ENCODE measurements around the gene APOBEC2. TPM values are rescaled to one million over a fixed set of nuclear protein-coding genes. Genes with fewer than 3 reads are reported as not detected.

The APOBEC2 gene
- total RNA-seq, 1 donor from 2014 or later = not detected

DNA sequence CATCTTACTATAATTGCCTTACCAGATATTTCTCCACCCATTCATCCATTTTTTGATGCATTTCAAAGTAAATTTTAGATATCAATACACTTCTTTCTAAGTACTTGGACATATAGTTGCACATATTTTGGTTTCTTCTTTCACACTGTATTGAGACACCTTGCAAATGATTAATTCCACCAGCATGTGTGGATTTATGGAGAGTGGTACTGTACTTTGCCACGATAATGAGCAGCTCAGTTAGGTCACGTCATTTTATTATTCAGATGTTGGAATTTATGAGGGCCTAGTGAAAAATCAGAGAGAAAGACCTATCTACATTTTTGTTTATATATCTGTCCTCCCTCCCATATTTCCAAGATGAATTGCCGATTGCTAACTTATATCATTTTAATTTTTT, 25.1 kb downstream of the APOBEC2 start:
- Histone ChIP-seq H3K9ac (no peak overlapping the region), H3K4me3 (no peak overlapping the region), H4K20me1 (ENCODE audit: low read depth) (peaks cover 79% of the 10 kb centered on the region), H3K4me1 (peaks cover 26% of the 10 kb centered on the region), H2AFZ (replicated peaks) (no peak overlapping the region), H3K4me2 (no peak overlapping the region), H3K27ac (no peak overlapping the region), H3K36me3 (peaks cover 5% of the 10 kb centered on the region), H3K79me2 (ENCODE audit: low read depth) (peaks cover 99% of the 10 kb centered on the region), H3K9me3 (ENCODE audit: low read depth) (no peaks in the 10 kb centered on the region), H3K27me3 (no peaks in the 10 kb centered on the region), H3F3A (ENCODE audit: low read depth) (peaks cover 13% of the 10 kb centered on the region)
- no peaks in the 10 kb centered on the region for H3K27me3 Mint-ChIP-seq (ENCODE audit: insufficient read depth, low read depth)
- peaks cover 10% of the 10 kb centered on the region for H3K36me3 Mint-ChIP-seq
- no peak overlapping the region for H3K27ac Mint-ChIP-seq
- no peaks in the 10 kb centered on the region for H3K9me3 Mint-ChIP-seq
- no peak for DNase-seq (ENCODE audit: low spot score)
- no peak for TF ChIP-seq EZH2 (IDR thresholded peaks at IDR 0.05)
- no peak for TF ChIP-seq EZH2phosphoT487 (IDR thresholded peaks at IDR 0.05)
- peaks cover 19% of the 10 kb centered on the region for H3K4me1 Mint-ChIP-seq
- H3K4me3 Mint-ChIP-seq = no peak overlapping the region

DNA sequence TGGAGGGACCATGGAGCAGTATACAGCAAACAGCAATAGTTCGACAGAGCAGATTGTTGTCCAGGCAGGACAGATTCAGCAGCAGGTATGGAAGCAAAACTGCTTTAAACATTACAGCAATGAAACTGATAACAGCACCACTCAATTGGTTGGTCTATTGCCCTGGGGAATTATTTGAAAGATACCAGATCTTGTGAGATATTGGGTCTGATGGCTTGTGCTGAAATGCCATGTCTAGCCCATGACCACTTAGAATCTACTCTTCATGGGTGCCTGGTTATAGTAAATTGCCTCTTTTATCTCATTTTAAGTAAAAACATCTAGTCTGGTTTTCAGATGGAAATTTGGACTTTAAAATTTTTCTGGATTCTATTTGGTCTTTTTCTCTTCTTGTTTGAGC, 26.1 kb downstream of the APOBEC2 start:
- no peak overlapping the region for H3K27ac ChIP-seq
- Mint-ChIP-seq H3K4me3 (no peak overlapping the region), H3K27me3 (ENCODE audit: insufficient read depth, low read depth) (no peaks in the 10 kb centered on the region), H3K36me3 (peaks cover 16% of the 10 kb centered on the region), H3K4me1 (peaks cover 17% of the 10 kb centered on the region), H3K9me3 (no peaks in the 10 kb centered on the region), H3K27ac (no peak overlapping the region)
- H3K4me2 ChIP-seq = no peak overlapping the region
- peaks cover 84% of the 10 kb centered on the region for H4K20me1 ChIP-seq (ENCODE audit: low read depth)
- no peak for DNase-seq (ENCODE audit: low spot score)
- H3K36me3 ChIP-seq = peaks cover 6% of the 10 kb centered on the region
- no peak for TF ChIP-seq EZH2 (IDR thresholded peaks at IDR 0.05)
- no peak overlapping the region for H3K4me3 ChIP-seq
- no peaks in the 10 kb centered on the region for H3K9me3 ChIP-seq (ENCODE audit: low read depth)
- H3K79me2 ChIP-seq (ENCODE audit: low read depth) = peaks cover 100% of the 10 kb centered on the region
- no peaks in the 10 kb centered on the region for H3K27me3 ChIP-seq
- peaks cover 4% of the 10 kb centered on the region for H3F3A ChIP-seq (ENCODE audit: low read depth)
- no peak overlapping the region for H3K9ac ChIP-seq
- no peak overlapping the region for H2AFZ ChIP-seq (replicated peaks)
- H3K4me1 ChIP-seq = peaks cover 26% of the 10 kb centered on the region

DNA sequence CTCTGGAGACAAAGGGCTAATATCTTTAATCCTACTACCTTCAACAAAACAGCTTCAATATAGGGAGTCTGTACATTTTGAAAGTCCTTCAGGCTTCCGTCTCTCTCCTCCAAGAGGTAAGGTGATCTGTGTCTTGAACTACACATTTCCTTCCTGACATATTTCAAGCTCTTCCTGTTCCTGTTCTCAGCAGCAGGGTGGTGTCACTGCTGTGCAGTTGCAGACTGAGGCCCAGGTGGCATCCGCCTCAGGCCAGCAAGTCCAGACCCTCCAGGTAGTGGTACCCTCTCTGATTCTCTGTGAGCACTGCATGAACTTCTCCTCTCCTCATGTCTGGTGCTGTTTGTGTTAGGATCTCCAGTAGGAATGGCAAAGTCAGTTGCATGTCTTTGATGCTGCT, 27.6 kb downstream of the APOBEC2 start:
- TF ChIP-seq, protein P1, sequence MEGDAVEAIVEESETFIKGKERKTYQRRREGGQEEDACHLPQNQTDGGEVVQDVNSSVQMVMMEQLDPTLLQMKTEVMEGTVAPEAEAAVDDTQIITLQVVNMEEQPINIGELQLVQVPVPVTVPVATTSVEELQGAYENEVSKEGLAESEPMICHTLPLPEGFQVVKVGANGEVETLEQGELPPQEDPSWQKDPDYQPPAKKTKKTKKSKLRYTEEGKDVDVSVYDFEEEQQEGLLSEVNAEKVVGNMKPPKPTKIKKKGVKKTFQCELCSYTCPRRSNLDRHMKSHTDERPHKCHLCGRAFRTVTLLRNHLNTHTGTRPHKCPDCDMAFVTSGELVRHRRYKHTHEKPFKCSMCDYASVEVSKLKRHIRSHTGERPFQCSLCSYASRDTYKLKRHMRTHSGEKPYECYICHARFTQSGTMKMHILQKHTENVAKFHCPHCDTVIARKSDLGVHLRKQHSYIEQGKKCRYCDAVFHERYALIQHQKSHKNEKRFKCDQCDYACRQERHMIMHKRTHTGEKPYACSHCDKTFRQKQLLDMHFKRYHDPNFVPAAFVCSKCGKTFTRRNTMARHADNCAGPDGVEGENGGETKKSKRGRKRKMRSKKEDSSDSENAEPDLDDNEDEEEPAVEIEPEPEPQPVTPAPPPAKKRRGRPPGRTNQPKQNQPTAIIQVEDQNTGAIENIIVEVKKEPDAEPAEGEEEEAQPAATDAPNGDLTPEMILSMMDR (IDR thresholded peaks at IDR 0.05) = no peak
- no peak for TF ChIP-seq EZH2phosphoT487 (IDR thresholded peaks at IDR 0.05)
- TF ChIP-seq EZH2 (IDR thresholded peaks at IDR 0.05) = no peak
- Mint-ChIP-seq H3K27ac (no peak overlapping the region), H3K36me3 (peaks cover 23% of the 10 kb centered on the region), H3K27me3 (ENCODE audit: insufficient read depth, low read depth) (no peaks in the 10 kb centered on the region), H3K4me1 (peaks cover 2% of the 10 kb centered on the region), H3K4me3 (no peak overlapping the region), H3K9me3 (no peaks in the 10 kb centered on the region)
- Histone ChIP-seq H3K36me3 (peaks cover 22% of the 10 kb centered on the region), H3F3A (ENCODE audit: low read depth) (no peaks in the 10 kb centered on the region), H3K79me2 (ENCODE audit: low read depth) (peaks cover 99% of the 10 kb centered on the region), H3K27ac (no peak overlapping the region), H3K9me3 (ENCODE audit: low read depth) (no peaks in the 10 kb centered on the region), H3K9ac (no peak overlapping the region), H3K4me1 (peaks cover 13% of the 10 kb centered on the region), H2AFZ (replicated peaks) (no peak overlapping the region), H3K27me3 (no peaks in the 10 kb centered on the region), H3K4me2 (no peak overlapping the region), H3K4me3 (no peak overlapping the region), H4K20me1 (ENCODE audit: low read depth) (peaks cover 77% of the 10 kb centered on the region)
- DNase-seq (ENCODE audit: low spot score) = no peak

DNA sequence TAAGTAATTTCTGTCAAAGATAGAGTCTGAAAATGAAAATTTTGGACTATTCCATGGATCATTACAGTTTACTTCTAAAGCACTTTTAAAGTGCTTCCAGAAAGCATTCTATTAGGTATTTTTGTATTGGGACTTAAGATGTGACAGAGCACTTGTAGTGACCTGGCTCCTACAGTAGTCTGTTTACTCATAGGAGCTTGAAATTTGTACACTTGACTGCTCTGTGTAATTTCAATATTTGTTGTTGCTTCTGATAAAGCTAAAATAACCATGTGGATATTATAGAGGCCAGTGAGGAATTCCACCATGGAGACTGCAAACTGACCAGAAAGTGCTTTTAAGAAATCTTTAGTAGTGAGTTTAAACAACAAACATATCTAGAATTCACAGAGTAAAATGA, 30.1 kb downstream of the APOBEC2 start:
- H3K27ac ChIP-seq = no peak overlapping the region
- H3K27me3 ChIP-seq = no peaks in the 10 kb centered on the region
- H3K36me3 ChIP-seq = peaks cover 33% of the 10 kb centered on the region
- H3K4me1 ChIP-seq = no peaks in the 10 kb centered on the region
- TF ChIP-seq, protein P1 (IDR thresholded peaks at IDR 0.05) = no peak
- H3K4me2 ChIP-seq = no peak overlapping the region
- Mint-ChIP-seq H3K27ac (no peak overlapping the region), H3K36me3 (peaks cover 29% of the 10 kb centered on the region), H3K4me1 (no peaks in the 10 kb centered on the region), H3K27me3 (ENCODE audit: insufficient read depth, low read depth) (peaks cover 2% of the 10 kb centered on the region), H3K9me3 (no peaks in the 10 kb centered on the region), H3K4me3 (no peak overlapping the region)
- no peak overlapping the region for H3K4me3 ChIP-seq
- no peaks in the 10 kb centered on the region for H3K9me3 ChIP-seq (ENCODE audit: low read depth)
- peaks cover 98% of the 10 kb centered on the region for H3K79me2 ChIP-seq (ENCODE audit: low read depth)
- no peaks in the 10 kb centered on the region for H3F3A ChIP-seq (ENCODE audit: low read depth)
- H2AFZ ChIP-seq (replicated peaks) = no peak overlapping the region
- DNase-seq (ENCODE audit: low spot score) = no peak
- no peak overlapping the region for H3K9ac ChIP-seq
- peaks cover 59% of the 10 kb centered on the region for H4K20me1 ChIP-seq (ENCODE audit: low read depth)
